K562 (cell line): Measurements from ENCODE around the gene NDUFB8. TPM values are rescaled to one million over a fixed set of nuclear protein-coding genes. Genes with fewer than 3 reads are reported as not detected.

Source experiments
- HNRNPH1 ChIP-seq: fragments of 200-400 bp; formaldehyde crosslinking; optimal IDR thresholded peaks from 2 replicates; pipeline ENCODE3; 2017; ENCODE audit warnings: low read depth, mild to moderate bottlenecking, low read length, moderate library complexity
- KDM5B ChIP-seq: fragments of 200-600 bp; sonication (generic); IDR thresholded peaks from 2 replicates; pipeline ENCODE4 v1.6.1; 2012; ENCODE audit warnings: low read depth, mild to moderate bottlenecking, moderate library complexity, low read length, control low read depth, inconsistent platforms; ENCODE audit not compliant: insufficient replicate concordance
- RFX1 ChIP-seq: fragments of 450-650 bp; IDR thresholded peaks from 2 replicates; pipeline ENCODE4 v1.6.1; 2016; ENCODE audit warnings: mild to moderate bottlenecking, moderate library complexity
- RUNX1 ChIP-seq: sonication (generic); IDR thresholded peaks from 2 replicates; pipeline ENCODE4 v1.6.1; 2016; ENCODE audit warnings: antibody characterized with exemption, low read depth
- TAF7 ChIP-seq: fragments of 450-650 bp; IDR thresholded peaks from 2 replicates; pipeline ENCODE4 v1.6.1; 2016; ENCODE audit warnings: missing genetic modification characterization, missing compliant biosample characterization
- polyA plus RNA-seq, 8 experiments: library from polyadenylated mRNA; depleted of rRNA in 4 of 8; stranded (reverse) in 5 of 8; unstranded in 3 of 8; fragments of >200 nt; fragmentation: Nextera tagmentation in 2 of 8; fragmentation: Illumina TruSeq in 1 of 8; extraction: Ambion mirVana in 2 of 8; extraction: Trizol in 1 of 8; gene quantifications; 2 replicates each; pipeline versions ENCODE4 v1.2.1 to v1.2.3, GENCODE V29; 2011 to 2014; ENCODE audit warnings: inconsistent platforms in 1 of 8, missing spikeins in 1 of 8
- total RNA-seq, 7 experiments: library from RNA; depleted of rRNA in 6 of 7; stranded (reverse); fragments of >200 nt in 6 of 7; fragmentation: Illumina TruSeq in 2 of 7; extraction: Trizol in 2 of 7; gene quantifications; 2 replicates each; pipeline versions ENCODE4 v1.2.1 to v1.2.3, GENCODE V29; 2011 to 2021; ENCODE audit warnings: low replicate concordance in 1 of 7
- TF ChIP-seq, protein P1 (sequence below): sonication (generic); formaldehyde crosslinking; IDR thresholded peaks from 2 replicates; pipeline ENCODE4 v1.8.0; 2023; ENCODE audit warnings: mild to moderate bottlenecking, missing genetic modification reagents
- TF ChIP-seq, protein P2 (sequence below): IDR thresholded peaks from 3 replicates; pipeline ENCODE4 v1.6.1; 2011; ENCODE audit warnings: borderline replicate concordance, mild to moderate bottlenecking; ENCODE audit not compliant: insufficient read length, insufficient read depth

The NDUFB8 gene
- total and polyA plus RNA-seq, 9 of the 15 experiments (the other 6 are each of a cell fraction or from before 2014, with no cell fraction given): 131 to 360 (median 199) TPM

- TF ChIP-seq, protein P1, sequence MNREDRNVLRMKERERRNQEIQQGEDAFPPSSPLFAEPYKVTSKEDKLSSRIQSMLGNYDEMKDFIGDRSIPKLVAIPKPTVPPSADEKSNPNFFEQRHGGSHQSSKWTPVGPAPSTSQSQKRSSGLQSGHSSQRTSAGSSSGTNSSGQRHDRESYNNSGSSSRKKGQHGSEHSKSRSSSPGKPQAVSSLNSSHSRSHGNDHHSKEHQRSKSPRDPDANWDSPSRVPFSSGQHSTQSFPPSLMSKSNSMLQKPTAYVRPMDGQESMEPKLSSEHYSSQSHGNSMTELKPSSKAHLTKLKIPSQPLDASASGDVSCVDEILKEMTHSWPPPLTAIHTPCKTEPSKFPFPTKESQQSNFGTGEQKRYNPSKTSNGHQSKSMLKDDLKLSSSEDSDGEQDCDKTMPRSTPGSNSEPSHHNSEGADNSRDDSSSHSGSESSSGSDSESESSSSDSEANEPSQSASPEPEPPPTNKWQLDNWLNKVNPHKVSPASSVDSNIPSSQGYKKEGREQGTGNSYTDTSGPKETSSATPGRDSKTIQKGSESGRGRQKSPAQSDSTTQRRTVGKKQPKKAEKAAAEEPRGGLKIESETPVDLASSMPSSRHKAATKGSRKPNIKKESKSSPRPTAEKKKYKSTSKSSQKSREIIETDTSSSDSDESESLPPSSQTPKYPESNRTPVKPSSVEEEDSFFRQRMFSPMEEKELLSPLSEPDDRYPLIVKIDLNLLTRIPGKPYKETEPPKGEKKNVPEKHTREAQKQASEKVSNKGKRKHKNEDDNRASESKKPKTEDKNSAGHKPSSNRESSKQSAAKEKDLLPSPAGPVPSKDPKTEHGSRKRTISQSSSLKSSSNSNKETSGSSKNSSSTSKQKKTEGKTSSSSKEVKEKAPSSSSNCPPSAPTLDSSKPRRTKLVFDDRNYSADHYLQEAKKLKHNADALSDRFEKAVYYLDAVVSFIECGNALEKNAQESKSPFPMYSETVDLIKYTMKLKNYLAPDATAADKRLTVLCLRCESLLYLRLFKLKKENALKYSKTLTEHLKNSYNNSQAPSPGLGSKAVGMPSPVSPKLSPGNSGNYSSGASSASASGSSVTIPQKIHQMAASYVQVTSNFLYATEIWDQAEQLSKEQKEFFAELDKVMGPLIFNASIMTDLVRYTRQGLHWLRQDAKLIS (CRISPR knock-in tag): no peak
- TF ChIP-seq RFX1: no peak
- TF ChIP-seq TAF7 (tag): no peak
- TF ChIP-seq RUNX1: no peak
- TF ChIP-seq KDM5B: no peak
- TF ChIP-seq, protein P2, sequence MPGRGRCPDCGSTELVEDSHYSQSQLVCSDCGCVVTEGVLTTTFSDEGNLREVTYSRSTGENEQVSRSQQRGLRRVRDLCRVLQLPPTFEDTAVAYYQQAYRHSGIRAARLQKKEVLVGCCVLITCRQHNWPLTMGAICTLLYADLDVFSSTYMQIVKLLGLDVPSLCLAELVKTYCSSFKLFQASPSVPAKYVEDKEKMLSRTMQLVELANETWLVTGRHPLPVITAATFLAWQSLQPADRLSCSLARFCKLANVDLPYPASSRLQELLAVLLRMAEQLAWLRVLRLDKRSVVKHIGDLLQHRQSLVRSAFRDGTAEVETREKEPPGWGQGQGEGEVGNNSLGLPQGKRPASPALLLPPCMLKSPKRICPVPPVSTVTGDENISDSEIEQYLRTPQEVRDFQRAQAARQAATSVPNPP: no peak
- TF ChIP-seq HNRNPH1: no peak
Observed at GRCh38 chr10:100485801-100486495, 43.7 kb downstream of the NDUFB8 start (continued).
